ENCODE results near the gene NIM1K. TPM values are rescaled to one million over a fixed set of nuclear protein-coding genes. Genes with fewer than 3 reads are reported as not detected.
"Not testable (repeated sequence)": the region's sequence is repeated elsewhere in the genome, so short reads cannot be mapped to it uniquely, and the experiment has no call there.

NIM1K gene
- total RNA-seq, 1 donor from 2014 or later, result 0.35 TPM

GRCh38 chr5:43227655-43228054, 35.6 kb downstream of the NIM1K start:
- peak; percentile 56 for DNase-seq (ENCODE audit: low read depth)

DNA sequence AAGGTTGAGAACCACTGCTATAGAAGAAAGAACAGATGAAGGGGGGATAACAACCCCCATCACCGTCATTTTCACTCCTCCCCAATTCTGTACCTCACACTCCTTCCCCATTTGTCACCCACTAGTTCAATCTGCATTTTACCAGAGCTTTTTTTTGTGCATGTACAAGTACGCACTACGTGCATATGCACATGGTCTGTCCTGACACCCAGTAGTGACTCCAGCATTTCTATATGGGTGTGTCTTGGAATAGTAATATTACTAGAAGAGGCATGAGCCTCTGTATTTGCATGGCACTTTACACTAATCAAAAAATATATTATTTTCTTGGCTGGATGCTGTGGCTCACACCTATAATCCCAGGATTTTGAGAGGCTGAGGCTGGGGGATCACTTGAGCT, 38.7 kb downstream of the NIM1K start:
- DNase-seq (ENCODE audit: low read depth), result no peak

DNA sequence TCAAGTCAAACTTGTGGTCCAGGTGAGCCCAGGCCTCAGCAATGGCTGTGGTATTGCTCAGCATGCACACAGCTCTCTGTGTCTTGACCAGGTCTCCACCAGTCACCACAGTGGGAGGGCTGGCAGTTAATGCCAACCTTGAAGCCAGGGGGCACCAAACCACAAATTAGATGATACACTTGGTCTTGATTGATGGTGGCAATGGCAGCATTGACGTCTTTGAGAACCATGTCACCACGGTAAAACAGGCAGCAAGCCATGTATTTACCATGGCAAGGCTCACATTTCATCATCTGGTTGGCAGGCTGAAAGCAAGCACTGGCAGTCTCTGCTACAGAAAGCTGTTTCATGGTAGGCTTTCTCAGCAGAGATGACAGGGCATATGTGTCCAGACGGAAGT, 40.0 kb downstream of the NIM1K start:
- DNase-seq (ENCODE audit: low read depth), result peak; percentile 48

- DNase-seq (ENCODE audit: low read depth), result no peak
These were observed 41.2 kb downstream of the NIM1K start for GRCh38 chr5:43232943-43233833.

DNA sequence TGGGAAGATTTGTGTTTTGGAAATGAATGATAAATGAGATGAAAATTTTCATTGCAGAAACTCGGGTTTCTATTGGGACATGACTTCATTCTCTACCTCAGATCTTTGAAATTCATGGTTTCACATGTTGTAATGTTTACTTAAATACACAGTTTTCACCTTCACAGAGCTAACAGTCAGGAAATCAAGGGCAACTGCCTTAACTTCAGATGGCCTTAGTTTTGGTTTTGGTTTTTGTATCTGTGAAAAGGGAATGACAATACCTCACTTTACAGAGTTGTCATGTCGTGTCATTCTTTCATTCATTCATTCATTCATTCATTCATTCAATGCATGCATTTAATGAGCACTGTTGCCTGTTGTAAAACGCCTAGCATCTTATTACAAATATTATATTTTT, 41.9 kb downstream of the NIM1K start:
- DNase-seq (ENCODE audit: low read depth), result no peak

GRCh38 chr5:43236653-43237355, 44.8 kb downstream of the NIM1K start:
- DNase-seq (ENCODE audit: low read depth), result no peak

DNA sequence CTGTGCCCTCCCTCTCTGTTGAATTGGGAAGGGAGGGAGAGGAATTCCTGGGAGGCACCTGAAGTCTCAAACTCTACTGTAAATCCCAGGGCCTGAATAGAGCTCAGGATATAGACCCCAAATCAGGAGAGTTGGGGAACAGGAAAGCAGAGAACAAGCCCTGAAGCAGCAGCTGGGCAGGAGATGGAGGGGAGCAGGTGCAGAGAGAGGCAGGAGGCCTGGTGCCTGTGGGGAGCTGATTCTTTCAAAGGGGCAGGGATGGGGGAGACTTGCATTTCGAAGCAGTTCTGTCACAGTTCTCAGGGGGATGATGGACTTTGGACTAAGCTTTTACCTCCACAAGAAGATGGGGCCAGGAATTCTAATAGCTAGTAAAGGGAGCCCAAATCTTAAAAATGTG, 50.2 kb downstream of the NIM1K start:
- peak; percentile 29 for DNase-seq (ENCODE audit: low read depth)

DNA sequence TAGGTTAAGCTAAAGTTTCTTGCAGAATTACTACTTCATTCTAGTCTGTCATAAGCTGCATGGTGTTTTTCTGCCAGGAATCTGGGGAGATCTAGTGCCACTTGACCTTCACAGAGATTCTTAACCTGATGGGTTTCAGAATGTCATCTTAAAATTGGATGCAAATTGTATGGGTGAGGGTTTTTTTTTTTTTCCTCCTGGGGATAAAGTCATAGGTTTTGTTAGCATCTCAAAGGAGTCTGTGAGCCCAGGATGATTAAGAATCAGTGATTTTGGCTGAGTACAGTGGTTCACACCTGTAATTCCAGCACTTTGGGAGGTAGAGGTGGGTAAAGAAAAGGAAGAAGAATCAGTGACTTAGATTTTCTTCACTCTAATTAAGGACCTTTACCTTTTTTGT, 51.2 kb downstream of the NIM1K start:
- DNase-seq (ENCODE audit: low read depth), result no peak

DNA sequence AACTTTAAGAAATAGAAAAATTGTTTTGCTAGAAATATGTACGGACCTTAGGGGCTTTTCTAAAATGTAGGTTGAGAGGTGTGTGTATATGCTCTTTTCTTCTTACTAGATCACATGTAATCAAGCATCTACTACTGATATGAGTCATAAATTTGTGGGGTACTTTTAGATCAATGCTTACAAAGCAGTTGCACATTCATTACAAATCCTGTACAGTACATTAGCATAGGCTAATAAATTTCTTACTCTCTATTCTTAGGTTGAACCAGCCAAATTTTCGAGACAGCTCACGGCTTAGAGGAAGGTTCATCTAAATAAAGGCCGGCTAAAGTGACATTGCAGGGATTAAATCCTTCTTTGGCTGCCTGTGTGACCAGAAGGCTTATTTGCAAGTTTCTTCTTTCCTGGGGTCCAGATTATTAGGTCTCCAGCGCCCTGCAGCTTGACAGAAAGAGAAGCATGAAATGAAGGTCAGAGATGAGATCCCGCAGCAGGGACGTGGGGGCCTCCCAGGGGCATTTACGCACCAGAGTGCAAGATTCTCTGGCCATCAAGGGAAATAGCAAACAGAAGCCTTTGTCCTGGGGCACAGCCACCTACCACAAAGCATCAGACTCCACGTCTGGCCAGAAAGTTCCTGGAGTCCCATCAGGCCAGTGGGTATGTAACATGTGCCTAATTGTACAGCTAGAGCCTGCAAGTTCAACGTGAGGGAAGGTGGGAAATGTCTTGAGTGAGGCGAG, 53.0 kb downstream of the NIM1K start:
- no peak for DNase-seq (ENCODE audit: low read depth)

DNA sequence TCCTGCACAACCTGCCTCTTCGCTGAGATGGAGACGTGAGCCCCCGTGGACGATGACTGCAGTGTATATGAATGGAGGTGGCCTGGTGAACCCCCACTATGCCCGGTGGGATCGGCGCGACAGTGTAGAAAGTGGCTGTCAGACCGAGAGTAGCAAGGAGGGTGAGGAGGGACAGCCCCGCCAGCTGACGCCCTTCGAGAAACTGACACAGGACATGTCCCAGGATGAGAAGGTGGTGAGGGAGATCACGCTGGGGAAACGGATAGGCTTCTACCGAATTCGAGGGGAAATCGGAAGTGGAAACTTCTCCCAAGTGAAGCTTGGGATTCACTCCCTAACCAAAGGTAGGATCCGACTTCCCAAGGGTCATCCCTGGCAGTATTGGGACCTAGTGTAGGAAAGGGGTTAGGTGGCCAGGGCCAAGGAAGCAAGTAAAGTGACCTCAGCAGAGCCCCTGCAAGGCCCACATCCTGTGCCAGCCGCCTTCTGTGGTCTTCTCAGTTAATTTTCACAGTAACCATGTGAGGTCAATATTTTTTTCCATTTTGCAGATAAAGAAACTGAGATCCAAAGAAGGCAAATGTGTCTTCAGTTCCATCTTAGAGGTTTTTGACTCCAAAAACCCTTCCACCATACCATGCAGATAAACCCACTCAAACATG, 53.8 kb downstream of the NIM1K start:
- DNase-seq (ENCODE audit: low read depth), result no peak

DNA sequence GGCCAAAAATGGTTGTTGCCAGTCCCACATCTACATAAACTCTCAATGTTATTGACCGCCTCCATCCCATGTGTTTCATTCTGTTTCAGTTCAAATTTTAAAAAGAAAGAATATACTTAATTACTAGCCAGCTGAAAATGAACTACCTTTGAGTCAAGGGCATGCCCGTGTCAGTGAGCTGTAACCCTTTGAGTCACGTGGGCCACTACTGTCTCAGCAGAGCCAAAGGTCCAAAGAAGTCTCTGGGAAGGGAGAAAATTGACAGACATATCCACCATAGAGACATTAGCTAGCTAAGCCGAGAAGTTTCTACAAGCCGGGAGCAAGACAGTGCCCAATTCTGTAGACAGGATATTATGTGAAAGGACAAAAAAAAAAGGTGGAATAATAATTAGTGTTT, 59.7 kb downstream of the NIM1K start:
- no peak for DNase-seq (ENCODE audit: low read depth)

DNA sequence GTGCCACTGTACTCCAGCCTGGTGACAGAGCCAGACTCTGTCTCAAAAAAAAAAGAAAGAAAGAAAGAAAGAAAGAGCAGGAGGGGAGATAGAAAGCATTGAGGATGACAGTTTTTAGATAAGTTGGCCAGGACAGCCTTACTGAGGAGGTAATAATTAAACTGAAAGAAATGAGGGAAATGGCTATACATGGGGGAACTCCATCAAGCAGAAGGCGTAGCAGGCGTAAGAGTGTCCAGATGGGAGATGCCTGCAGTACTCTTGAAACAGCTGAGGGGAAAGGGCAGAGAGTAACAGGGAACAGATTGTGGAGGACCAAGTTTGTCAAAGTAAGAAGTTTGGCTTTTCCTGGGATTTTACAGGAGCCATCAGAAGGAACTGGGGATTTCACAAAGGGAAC, 63.7 kb downstream of the NIM1K start:
- DNase-seq (ENCODE audit: low read depth), result no peak

- no peak for DNase-seq (ENCODE audit: low read depth)
These were observed 64.4 kb downstream of the NIM1K start for GRCh38 chr5:43256261-43256966.

DNA sequence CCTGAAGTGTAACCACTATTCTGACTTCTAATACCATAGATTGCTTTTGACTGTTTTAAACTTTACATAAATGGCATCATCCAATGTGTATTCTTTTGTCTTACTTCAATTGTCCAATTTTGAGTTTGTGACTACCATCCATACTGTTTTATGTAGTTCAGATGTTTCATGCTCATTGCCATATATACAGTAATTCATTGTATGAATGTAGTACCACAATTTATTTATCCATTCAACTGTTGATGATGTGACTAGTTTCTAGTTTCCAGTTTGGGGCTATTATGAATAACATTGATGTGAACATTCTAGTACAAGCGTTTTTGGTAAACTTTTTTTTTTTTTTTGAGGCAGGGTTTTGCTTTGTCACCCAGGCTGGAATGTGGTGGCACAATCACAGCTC, 66.1 kb downstream of the NIM1K start:
- DNase-seq (ENCODE audit: low read depth), result no peak

DNA sequence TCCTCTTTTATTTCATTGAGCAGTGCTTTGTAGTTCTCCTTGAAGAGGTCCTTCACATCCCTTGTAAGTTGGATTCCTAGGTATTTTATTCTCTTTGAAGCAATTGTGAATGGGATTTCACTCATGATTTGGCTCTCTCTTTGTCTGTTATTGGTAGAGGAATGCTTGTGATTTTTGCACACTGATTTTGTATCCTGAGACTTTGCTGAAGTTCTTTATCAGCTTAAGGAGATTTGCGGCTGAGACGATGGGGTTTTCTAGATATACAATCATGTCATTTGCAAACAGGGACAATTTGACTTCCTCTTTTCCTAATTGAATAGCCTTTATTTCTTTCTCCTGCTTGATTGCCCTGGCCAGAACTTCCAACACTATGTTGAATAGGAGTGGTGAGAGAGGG, 70.2 kb downstream of the NIM1K start:
- DNase-seq (ENCODE audit: low read depth), result not testable (repeated sequence)

DNA sequence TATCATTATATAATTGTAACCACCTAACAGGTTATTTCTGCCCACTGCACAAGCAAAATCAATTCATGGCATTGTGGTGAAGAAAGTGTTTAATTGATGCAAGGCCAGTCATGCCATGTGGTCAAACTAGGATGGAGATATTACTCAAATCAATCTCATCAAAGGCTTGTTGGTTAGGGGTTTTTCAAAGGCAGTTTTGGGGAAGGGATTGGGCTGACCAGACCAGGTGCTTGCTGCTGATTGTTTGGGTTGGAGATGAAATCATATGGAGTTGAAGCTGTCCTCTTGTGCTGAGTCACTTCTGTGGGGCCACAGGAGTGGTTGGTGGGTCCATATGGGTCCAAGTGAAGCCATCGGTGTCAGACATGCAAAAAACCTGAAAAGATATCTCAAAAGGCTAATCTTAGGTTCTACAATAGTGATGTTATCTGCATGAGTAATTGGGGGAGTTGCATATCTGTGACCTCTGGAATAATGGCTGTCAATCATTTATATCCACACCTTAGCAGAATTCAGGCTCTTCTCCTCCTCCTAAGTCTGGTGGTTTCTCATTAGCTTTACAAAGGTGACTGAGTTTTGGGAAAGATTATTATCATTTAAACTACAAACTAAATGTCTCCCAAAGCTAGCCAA, 76.3 kb downstream of the NIM1K start:
- DNase-seq (ENCODE audit: low read depth), result no peak

GRCh38 chr5:43270645-43271044, 78.6 kb downstream of the NIM1K start:
- no peak for DNase-seq (ENCODE audit: low read depth)

GRCh38 chr5:43273552-43273951, 81.5 kb downstream of the NIM1K start:
- no peak for DNase-seq (ENCODE audit: low read depth)

GRCh38 chr5:43274435-43275114, 82.5 kb downstream of the NIM1K start:
- DNase-seq (ENCODE audit: low read depth), result no peak

- DNase-seq (ENCODE audit: low read depth), result no peak
These were observed 83.4 kb downstream of the NIM1K start for GRCh38 chr5:43275391-43275790.
